Measurements from ENCODE around the gene SENP7. TPM values are rescaled to one million over a fixed set of nuclear protein-coding genes. Genes with fewer than 3 reads are reported as not detected.

Gene SENP7
- polyA plus RNA-seq, 3 donors: 1.6 to 12.4 (median 3.8) TPM

DNA sequence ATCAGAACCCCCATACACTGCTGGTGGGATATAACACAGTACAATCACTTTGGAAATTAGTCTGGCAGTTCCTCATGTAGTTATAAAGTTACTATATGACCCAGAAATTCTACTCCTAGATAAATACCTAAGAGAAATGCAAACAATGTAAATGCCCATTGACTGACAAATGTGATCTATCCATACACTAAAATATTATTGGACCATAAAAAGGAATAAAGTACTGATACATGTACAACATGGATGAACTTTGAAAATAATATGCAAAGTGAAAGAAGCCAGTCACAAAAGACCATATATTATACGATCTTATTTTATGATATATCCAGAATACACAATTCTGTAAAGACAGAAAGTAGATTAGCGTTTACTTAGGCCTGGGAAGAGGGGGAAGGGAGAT lies 200.5 kb downstream of the SENP7 start:
- H2AFZ ChIP-seq (ENCODE audit: insufficient read depth, low read depth, low read length, poor library complexity, severe bottlenecking): no peak overlapping the region
- TF ChIP-seq, protein P1, sequence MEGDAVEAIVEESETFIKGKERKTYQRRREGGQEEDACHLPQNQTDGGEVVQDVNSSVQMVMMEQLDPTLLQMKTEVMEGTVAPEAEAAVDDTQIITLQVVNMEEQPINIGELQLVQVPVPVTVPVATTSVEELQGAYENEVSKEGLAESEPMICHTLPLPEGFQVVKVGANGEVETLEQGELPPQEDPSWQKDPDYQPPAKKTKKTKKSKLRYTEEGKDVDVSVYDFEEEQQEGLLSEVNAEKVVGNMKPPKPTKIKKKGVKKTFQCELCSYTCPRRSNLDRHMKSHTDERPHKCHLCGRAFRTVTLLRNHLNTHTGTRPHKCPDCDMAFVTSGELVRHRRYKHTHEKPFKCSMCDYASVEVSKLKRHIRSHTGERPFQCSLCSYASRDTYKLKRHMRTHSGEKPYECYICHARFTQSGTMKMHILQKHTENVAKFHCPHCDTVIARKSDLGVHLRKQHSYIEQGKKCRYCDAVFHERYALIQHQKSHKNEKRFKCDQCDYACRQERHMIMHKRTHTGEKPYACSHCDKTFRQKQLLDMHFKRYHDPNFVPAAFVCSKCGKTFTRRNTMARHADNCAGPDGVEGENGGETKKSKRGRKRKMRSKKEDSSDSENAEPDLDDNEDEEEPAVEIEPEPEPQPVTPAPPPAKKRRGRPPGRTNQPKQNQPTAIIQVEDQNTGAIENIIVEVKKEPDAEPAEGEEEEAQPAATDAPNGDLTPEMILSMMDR (IDR thresholded peaks at IDR 0.05): no peak
- H3K9ac ChIP-seq (ENCODE audit: insufficient read depth, low read length, poor library complexity, severe bottlenecking): no peak overlapping the region
- no peaks in the 10 kb centered on the region for H3K4me1 ChIP-seq (ENCODE audit: control insufficient read depth in 1 of 2, insufficient read depth in 2 of 2, low read length in 2 of 2)
- H3K9me3 ChIP-seq (replicated peaks in 1 of 2; ENCODE audit: control insufficient read depth in 1 of 2, insufficient read depth in 1 of 2, low read length in 2 of 2): peaks cover 18 to 29% of the 10 kb centered on the region in 2 donors
- no peaks in the 10 kb centered on the region for H3K36me3 ChIP-seq (replicated peaks in 1 of 2; ENCODE audit: control insufficient read depth in 1 of 2, insufficient read depth in 2 of 2, low read length in 2 of 2)
- H3K27ac ChIP-seq (ENCODE audit: low read depth in 1 of 2, low read length in 2 of 2): no peak overlapping the region
- H3K4me1 Mint-ChIP-seq: no peaks in the 10 kb centered on the region
- no CpG with 5 or more reads among the region's 2 CpGs for WGBS (ENCODE audit: insufficient coverage)
- no peak overlapping the region for H3K4me3 Mint-ChIP-seq
- no peaks in the 10 kb centered on the region for H4K20me1 ChIP-seq (ENCODE audit: insufficient read depth, low read length)
- H3K79me2 ChIP-seq (ENCODE audit: insufficient read depth, low read length): no peaks in the 10 kb centered on the region
- DNase-seq: no peak
- intact Hi-C loops (cut with micrococcal nuclease): no loop called here
- peaks cover 0 to 9% of the 10 kb centered on the region in 2 donors for H3K36me3 Mint-ChIP-seq
- no peaks in the 10 kb centered on the region for H3K27me3 Mint-ChIP-seq (ENCODE audit: low read depth in 3 of 3)
- peaks cover 19 to 27% (median 23%) of the 10 kb centered on the region in 7 donors for H3K9me3 Mint-ChIP-seq
- no peak overlapping the region for H3K4me2 ChIP-seq (replicated peaks; ENCODE audit: extremely low read depth, low read length, poor library complexity, severe bottlenecking)
- no peaks in the 10 kb centered on the region for H3K27me3 ChIP-seq (ENCODE audit: control insufficient read depth in 2 of 2, insufficient read depth in 2 of 2, low read length in 2 of 2)
- H3K27ac Mint-ChIP-seq: no peak overlapping the region
- H3K4me3 ChIP-seq (replicated peaks in 1 of 3; ENCODE audit: low read depth in 2 of 3, low read length in 3 of 3): no peak overlapping the region

DNA sequence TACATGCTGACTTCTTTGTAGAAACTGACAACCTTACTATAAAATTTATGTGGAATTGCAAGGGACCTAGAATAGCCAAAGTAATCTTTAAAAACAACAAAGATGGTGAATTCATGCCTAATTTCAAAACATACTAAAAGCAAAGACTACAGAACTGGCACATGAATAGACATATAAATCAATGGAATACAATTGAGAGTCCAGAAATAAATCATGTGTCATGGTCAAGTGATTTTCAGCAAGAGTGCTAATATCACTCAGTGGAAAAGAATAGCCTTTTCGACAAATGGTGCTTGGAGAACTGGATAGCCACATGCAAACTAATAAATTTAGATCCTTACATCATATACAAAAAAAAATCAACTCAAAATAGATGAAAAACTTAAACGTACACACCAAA lies 201.3 kb downstream of the SENP7 start:
- no peak overlapping the region for H3K27ac Mint-ChIP-seq
- TF ChIP-seq, protein P1 (IDR thresholded peaks at IDR 0.05): no peak
- DNase-seq: no peak

More for the DNA sequence above, 201.3 kb downstream of the SENP7 start:
- Mint-ChIP-seq H3K9me3 (peaks cover 20 to 31% (median 25%) of the 10 kb centered on the region in 7 donors), H3K27me3 (ENCODE audit: low read depth in 3 of 3) (no peaks in the 10 kb centered on the region), H3K36me3 (peaks cover 0 to 9% of the 10 kb centered on the region in 2 donors), H3K4me1 (no peaks in the 10 kb centered on the region), H3K4me3 (no peak overlapping the region)
- no peaks in the 10 kb centered on the region for H3K27me3 ChIP-seq (ENCODE audit: control insufficient read depth in 2 of 2, insufficient read depth in 2 of 2, low read length in 2 of 2)
- H2AFZ ChIP-seq (ENCODE audit: insufficient read depth, low read depth, low read length, poor library complexity, severe bottlenecking): no peak overlapping the region
- no peaks in the 10 kb centered on the region for H3K79me2 ChIP-seq (ENCODE audit: insufficient read depth, low read length)
- peaks cover 18 to 30% of the 10 kb centered on the region in 2 donors for H3K9me3 ChIP-seq (replicated peaks in 1 of 2; ENCODE audit: control insufficient read depth in 1 of 2, insufficient read depth in 1 of 2, low read length in 2 of 2)
- H3K4me2 ChIP-seq (replicated peaks; ENCODE audit: extremely low read depth, low read length, poor library complexity, severe bottlenecking): no peak overlapping the region
- whole genome bisulfite sequencing (ENCODE audit: insufficient coverage): 100% methylated on average over 1 of the region's 2 CpGs
- intact Hi-C loops (cut with micrococcal nuclease): no loop called here
- no peak overlapping the region for H3K27ac ChIP-seq (ENCODE audit: low read depth in 1 of 2, low read length in 2 of 2)
- no peaks in the 10 kb centered on the region for H3K4me1 ChIP-seq (ENCODE audit: control insufficient read depth in 1 of 2, insufficient read depth in 2 of 2, low read length in 2 of 2)
- H3K4me3 ChIP-seq (replicated peaks in 1 of 3; ENCODE audit: low read depth in 2 of 3, low read length in 3 of 3): no peak overlapping the region
- no peaks in the 10 kb centered on the region for H3K36me3 ChIP-seq (replicated peaks in 1 of 2; ENCODE audit: control insufficient read depth in 1 of 2, insufficient read depth in 2 of 2, low read length in 2 of 2)
- no peaks in the 10 kb centered on the region for H4K20me1 ChIP-seq (ENCODE audit: insufficient read depth, low read length)
- no peak overlapping the region for H3K9ac ChIP-seq (ENCODE audit: insufficient read depth, low read length, poor library complexity, severe bottlenecking)

All from CD14-positive monocyte (primary cell).